ENCODE data around the gene CBX8. TPM values are rescaled to one million over a fixed set of nuclear protein-coding genes. Genes with fewer than 3 reads are reported as not detected.
A peak's percentile ranks its signal among the peaks of the same experiment; 100 is the strongest.

CBX8 gene
- total and polyA plus RNA-seq, 2 of the 13 experiments (the other 11 are each of a cell fraction or from before 2014, with no cell fraction given): 0.34 to 12.6 TPM

DNA sequence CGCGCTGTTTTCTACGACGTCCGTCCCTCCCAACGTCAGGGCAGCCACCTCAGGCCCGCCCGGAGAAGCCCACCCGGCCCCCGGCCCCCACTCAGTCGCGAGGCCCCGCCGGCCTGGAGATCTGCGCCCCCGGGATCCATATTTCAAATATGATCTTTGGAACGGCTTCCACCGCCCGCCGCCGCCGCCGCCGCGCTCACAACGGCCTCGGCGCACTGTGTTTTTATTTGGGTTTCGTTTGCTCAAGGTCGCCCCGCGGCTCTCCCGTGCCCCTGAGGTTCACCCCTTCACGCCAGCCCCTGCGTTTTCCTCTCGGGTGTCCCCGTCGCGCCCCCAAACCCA lies 46.6 kb upstream of the CBX8 start (continued):
- TF ChIP-seq IRX3 (CRISPR knock-in tag; IDR thresholded peaks at IDR 0.05; ENCODE audit: borderline replicate concordance, low read depth) (peak; percentile 24; the same call in 1 of the 2 replicates), KMT2B (CRISPR knock-in tag; IDR thresholded peaks at IDR 0.05) (no peak), ZNF724P (CRISPR knock-in tag; IDR thresholded peaks at IDR 0.05; ENCODE audit: borderline replicate concordance) (no peak), ATRX (CRISPR knock-in tag; IDR thresholded peaks at IDR 0.05; ENCODE audit: borderline replicate concordance) (no peak), RBAK (CRISPR knock-in tag; IDR thresholded peaks at IDR 0.05) (no peak), NR1H2 (CRISPR knock-in tag; IDR thresholded peaks at IDR 0.05; ENCODE audit: borderline replicate concordance, low read depth) (no peak), AKAP8 (CRISPR knock-in tag; IDR thresholded peaks at IDR 0.05) (no peak), ZNF605 (CRISPR knock-in tag; IDR thresholded peaks at IDR 0.05) (no peak), SOX13 (IDR thresholded peaks at IDR 0.05) (no peak), SOX13 (CRISPR knock-in tag; conservative IDR thresholded peaks at IDR 0.05 in 1 of 2, IDR thresholded peaks at IDR 0.05 in 1 of 2) (no peak), ZBTB20 (CRISPR knock-in tag; IDR thresholded peaks at IDR 0.05; ENCODE audit: borderline replicate concordance, low read depth) (no peak), ZFYVE20 (CRISPR knock-in tag; IDR thresholded peaks at IDR 0.05; ENCODE audit: borderline replicate concordance, low read depth) (no peak), ZSCAN20 (CRISPR knock-in tag; IDR thresholded peaks at IDR 0.05; ENCODE audit: borderline replicate concordance) (no peak; the same call in 1 of the 2 replicates), ZNF430 (CRISPR knock-in tag; IDR thresholded peaks at IDR 0.05) (no peak), SIX1 (CRISPR knock-in tag; IDR thresholded peaks at IDR 0.05; ENCODE audit: borderline replicate concordance) (no peak), ZNF3 (CRISPR knock-in tag; IDR thresholded peaks at IDR 0.05) (no peak)
- TF ChIP-seq, protein P1, sequence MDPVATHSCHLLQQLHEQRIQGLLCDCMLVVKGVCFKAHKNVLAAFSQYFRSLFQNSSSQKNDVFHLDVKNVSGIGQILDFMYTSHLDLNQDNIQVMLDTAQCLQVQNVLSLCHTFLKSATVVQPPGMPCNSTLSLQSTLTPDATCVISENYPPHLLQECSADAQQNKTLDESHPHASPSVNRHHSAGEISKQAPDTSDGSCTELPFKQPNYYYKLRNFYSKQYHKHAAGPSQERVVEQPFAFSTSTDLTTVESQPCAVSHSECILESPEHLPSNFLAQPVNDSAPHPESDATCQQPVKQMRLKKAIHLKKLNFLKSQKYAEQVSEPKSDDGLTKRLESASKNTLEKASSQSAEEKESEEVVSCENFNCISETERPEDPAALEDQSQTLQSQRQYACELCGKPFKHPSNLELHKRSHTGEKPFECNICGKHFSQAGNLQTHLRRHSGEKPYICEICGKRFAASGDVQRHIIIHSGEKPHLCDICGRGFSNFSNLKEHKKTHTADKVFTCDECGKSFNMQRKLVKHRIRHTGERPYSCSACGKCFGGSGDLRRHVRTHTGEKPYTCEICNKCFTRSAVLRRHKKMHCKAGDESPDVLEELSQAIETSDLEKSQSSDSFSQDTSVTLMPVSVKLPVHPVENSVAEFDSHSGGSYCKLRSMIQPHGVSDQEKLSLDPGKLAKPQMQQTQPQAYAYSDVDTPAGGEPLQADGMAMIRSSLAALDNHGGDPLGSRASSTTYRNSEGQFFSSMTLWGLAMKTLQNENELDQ (CRISPR knock-in tag; IDR thresholded peaks at IDR 0.05; ENCODE audit: borderline replicate concordance): no peak
- TF ChIP-seq, protein P2, sequence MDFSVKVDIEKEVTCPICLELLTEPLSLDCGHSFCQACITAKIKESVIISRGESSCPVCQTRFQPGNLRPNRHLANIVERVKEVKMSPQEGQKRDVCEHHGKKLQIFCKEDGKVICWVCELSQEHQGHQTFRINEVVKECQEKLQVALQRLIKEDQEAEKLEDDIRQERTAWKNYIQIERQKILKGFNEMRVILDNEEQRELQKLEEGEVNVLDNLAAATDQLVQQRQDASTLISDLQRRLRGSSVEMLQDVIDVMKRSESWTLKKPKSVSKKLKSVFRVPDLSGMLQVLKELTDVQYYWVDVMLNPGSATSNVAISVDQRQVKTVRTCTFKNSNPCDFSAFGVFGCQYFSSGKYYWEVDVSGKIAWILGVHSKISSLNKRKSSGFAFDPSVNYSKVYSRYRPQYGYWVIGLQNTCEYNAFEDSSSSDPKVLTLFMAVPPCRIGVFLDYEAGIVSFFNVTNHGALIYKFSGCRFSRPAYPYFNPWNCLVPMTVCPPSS (IDR thresholded peaks at IDR 0.05): no peak
- TF ChIP-seq, protein P3, sequence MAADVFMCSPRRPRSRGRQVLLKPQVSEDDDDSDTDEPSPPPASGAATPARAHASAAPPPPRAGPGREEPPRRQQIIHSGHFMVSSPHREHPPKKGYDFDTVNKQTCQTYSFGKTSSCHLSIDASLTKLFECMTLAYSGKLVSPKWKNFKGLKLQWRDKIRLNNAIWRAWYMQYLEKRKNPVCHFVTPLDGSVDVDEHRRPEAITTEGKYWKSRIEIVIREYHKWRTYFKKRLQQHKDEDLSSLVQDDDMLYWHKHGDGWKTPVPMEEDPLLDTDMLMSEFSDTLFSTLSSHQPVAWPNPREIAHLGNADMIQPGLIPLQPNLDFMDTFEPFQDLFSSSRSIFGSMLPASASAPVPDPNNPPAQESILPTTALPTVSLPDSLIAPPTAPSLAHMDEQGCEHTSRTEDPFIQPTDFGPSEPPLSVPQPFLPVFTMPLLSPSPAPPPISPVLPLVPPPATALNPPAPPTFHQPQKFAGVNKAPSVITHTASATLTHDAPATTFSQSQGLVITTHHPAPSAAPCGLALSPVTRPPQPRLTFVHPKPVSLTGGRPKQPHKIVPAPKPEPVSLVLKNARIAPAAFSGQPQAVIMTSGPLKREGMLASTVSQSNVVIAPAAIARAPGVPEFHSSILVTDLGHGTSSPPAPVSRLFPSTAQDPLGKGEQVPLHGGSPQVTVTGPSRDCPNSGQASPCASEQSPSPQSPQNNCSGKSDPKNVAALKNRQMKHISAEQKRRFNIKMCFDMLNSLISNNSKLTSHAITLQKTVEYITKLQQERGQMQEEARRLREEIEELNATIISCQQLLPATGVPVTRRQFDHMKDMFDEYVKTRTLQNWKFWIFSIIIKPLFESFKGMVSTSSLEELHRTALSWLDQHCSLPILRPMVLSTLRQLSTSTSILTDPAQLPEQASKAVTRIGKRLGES (CRISPR knock-in tag; IDR thresholded peaks at IDR 0.05; ENCODE audit: borderline replicate concordance): no peak
- TF ChIP-seq, protein P4, sequence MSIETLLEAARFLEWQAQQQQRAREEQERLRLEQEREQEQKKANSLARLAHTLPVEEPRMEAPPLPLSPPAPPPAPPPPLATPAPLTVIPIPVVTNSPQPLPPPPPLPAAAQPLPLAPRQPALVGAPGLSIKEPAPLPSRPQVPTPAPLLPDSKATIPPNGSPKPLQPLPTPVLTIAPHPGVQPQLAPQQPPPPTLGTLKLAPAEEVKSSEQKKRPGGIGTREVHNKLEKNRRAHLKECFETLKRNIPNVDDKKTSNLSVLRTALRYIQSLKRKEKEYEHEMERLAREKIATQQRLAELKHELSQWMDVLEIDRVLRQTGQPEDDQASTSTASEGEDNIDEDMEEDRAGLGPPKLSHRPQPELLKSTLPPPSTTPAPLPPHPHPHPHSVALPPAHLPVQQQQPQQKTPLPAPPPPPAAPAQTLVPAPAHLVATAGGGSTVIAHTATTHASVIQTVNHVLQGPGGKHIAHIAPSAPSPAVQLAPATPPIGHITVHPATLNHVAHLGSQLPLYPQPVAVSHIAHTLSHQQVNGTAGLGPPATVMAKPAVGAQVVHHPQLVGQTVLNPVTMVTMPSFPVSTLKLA (IDR thresholded peaks at IDR 0.05): no peak
- TF ChIP-seq, protein P5, sequence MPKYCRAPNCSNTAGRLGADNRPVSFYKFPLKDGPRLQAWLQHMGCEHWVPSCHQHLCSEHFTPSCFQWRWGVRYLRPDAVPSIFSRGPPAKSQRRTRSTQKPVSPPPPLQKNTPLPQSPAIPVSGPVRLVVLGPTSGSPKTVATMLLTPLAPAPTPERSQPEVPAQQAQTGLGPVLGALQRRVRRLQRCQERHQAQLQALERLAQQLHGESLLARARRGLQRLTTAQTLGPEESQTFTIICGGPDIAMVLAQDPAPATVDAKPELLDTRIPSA (CRISPR knock-in tag; IDR thresholded peaks at IDR 0.05; ENCODE audit: borderline replicate concordance): no peak

All from HepG2 (cell line).